Tongue (tissue), 2 donors: Measurements from ENCODE around the gene SNX11. TPM values are rescaled to one million over a fixed set of nuclear protein-coding genes. Genes with fewer than 3 reads are reported as not detected.
"Not testable (repeated sequence)": the region's sequence is repeated elsewhere in the genome, so short reads cannot be mapped to it uniquely, and the experiment has no call there.

Experiments
- DNase-seq: peaks from one replicate; pipeline ENCODE4 v3.0.0-alpha.2; 2015
- total RNA-seq: library from RNA; depleted of rRNA; stranded (reverse); fragments of >200 nt; gene quantifications from one replicate; pipeline ENCODE4 v1.2.3, GENCODE V29; 2014

The SNX11 gene
- total RNA-seq = 6.2 TPM

- peak; percentile 94 for DNase-seq
Observed at GRCh38 chr17:48107137-48108055, at the start of gene SNX11. Gene SNX11 (plus strand): TSS chr17:48107766. CDS start chr17:48112044, 4,278 bp downstream.

- no peak for DNase-seq
Observed at GRCh38 chr17:48058393-48059124, 49.0 kb upstream of the SNX11 start.

- no peak for DNase-seq
Observed at GRCh38 chr17:48059125-48059668, 48.4 kb upstream of the SNX11 start.

- no peak for DNase-seq
Observed at GRCh38 chr17:48060249-48060648, 47.3 kb upstream of the SNX11 start.

GRCh38 chr17:48062273-48062672 is 45.3 kb upstream of the SNX11 start:
- DNase-seq = no peak

GRCh38 chr17:48064638-48065037 is 42.9 kb upstream of the SNX11 start:
- DNase-seq = peak; percentile 30

- DNase-seq = no peak
Observed at GRCh38 chr17:48066192-48066591, 41.4 kb upstream of the SNX11 start.

GRCh38 chr17:48066656-48067055 is 40.9 kb upstream of the SNX11 start:
- no peak for DNase-seq

GRCh38 chr17:48067245-48067644 is 40.3 kb upstream of the SNX11 start:
- no peak for DNase-seq

- DNase-seq = not testable (repeated sequence)
Observed at GRCh38 chr17:48067808-48068207, 39.8 kb upstream of the SNX11 start.

- no peak for DNase-seq
Observed at GRCh38 chr17:48068491-48068961, 39.0 kb upstream of the SNX11 start.

- no peak for DNase-seq
Observed at GRCh38 chr17:48070195-48070594, 37.4 kb upstream of the SNX11 start.

GRCh38 chr17:48071654-48072053 is 35.9 kb upstream of the SNX11 start:
- DNase-seq = no peak

GRCh38 chr17:48072811-48073210 is 34.8 kb upstream of the SNX11 start:
- DNase-seq = not testable (repeated sequence)

GRCh38 chr17:48073566-48074094 is 33.9 kb upstream of the SNX11 start:
- not testable (repeated sequence) for DNase-seq

- peak; percentile 92 for DNase-seq
Observed at GRCh38 chr17:48074322-48075081, 33.1 kb upstream of the SNX11 start.

GRCh38 chr17:48077152-48077551 is 30.4 kb upstream of the SNX11 start:
- DNase-seq = not testable (repeated sequence)

- DNase-seq = no peak
Observed at GRCh38 chr17:48081858-48082257, 25.7 kb upstream of the SNX11 start.

- no peak for DNase-seq
Observed at GRCh38 chr17:48084932-48085331, 22.6 kb upstream of the SNX11 start.

- no peak for DNase-seq
Observed at GRCh38 chr17:48093341-48094045, 14.1 kb upstream of the SNX11 start.

GRCh38 chr17:48095611-48096010 is 12.0 kb upstream of the SNX11 start:
- DNase-seq = peak; percentile 40
